Measurements from ENCODE around the gene SIDT2.

- TF ChIP-seq CTCF (IDR thresholded peaks at IDR 0.05) (no peak), POLR2A (IDR thresholded peaks at IDR 0.05) (no peak)
Observed at GRCh38 chr11:117201658-117202305, 23.2 kb downstream of the SIDT2 start.
